SK-N-SH (cell line): ENCODE results near the gene PTPN12. TPM values are rescaled to one million over a fixed set of nuclear protein-coding genes. Genes with fewer than 3 reads are reported as not detected.

Source experiments
- CTCF ChIA-PET: fragments of 300-600, 350-600 bp; formaldehyde crosslinking; extraction: SDS; loops from one replicate; lab custom pipeline; 2021; lab: Yijun Ruan, JAX
- POLR2A ChIA-PET: fragments of 350-600 bp; sonication (Branson Sonifier 250); formaldehyde crosslinking; extraction: SDS; loops from one replicate; lab custom pipeline; 2020; ENCODE audit warnings: antibody characterized with exemption, inconsistent platforms; lab: Yijun Ruan, JAX
- DNase-seq: peaks from one replicate; pipeline ENCODE4 v3.0.0; 2012
- H2AFZ ChIP-seq: fragments of 200-600 bp; sonication (generic); 2 replicates; pipeline ENCODE4 v1.8.1; 2016; ENCODE audit warnings: antibody characterized with exemption, mild to moderate bottlenecking, low read depth
- H3F3A ChIP-seq: fragments of 200-600 bp; sonication (generic); replicated peaks from 2 replicates; pipeline ENCODE3; 2016; ENCODE audit warnings: antibody characterized with exemption, mild to moderate bottlenecking; ENCODE audit not compliant: insufficient read depth
- H3K27ac ChIP-seq, 2 experiments: fragments of 200-500 bp in 1 of 2; fragments of 200-600 bp in 1 of 2; sonication (Bioruptor generic) in 1 of 2; sonication (generic), shearing (Covaris generic) in 1 of 2; 2 replicates each; pipeline versions ENCODE4 v1.5.1 to v1.6.1; 2014 to 2016; ENCODE audit warnings: low read depth in 2 of 2, inconsistent platforms in 1 of 2, low read length in 1 of 2, mild to moderate bottlenecking in 1 of 2, mixed read lengths in 1 of 2
- H3K27me3 ChIP-seq: fragments of 200-600 bp; sonication (generic), shearing (Covaris generic); 2 replicates; pipeline ENCODE4 v1.6.1; 2016; ENCODE audit warnings: mixed run types; ENCODE audit not compliant: insufficient read depth
- H3K36me3 ChIP-seq, 2 experiments: fragments of 200-500 bp in 1 of 2; fragments of 200-600 bp in 1 of 2; sonication (Bioruptor generic) in 1 of 2; sonication (generic) in 1 of 2; replicated peaks in 1 of 2; 2 replicates each; pipeline versions ENCODE3 to v1.5.1; 2014 to 2016; ENCODE audit warnings: low read length in 1 of 2, mild to moderate bottlenecking in 1 of 2; ENCODE audit not compliant: insufficient read depth in 2 of 2, control insufficient read depth in 1 of 2
- H3K4me1 ChIP-seq, 2 experiments: fragments of 200-500 bp in 1 of 2; fragments of 200-600 bp in 1 of 2; sonication (Bioruptor generic) in 1 of 2; sonication (generic), shearing (Covaris generic) in 1 of 2; 2 replicates each; pipeline versions ENCODE4 v1.5.1 to v1.6.1; 2014 to 2016; ENCODE audit warnings: low read depth in 1 of 2, low read length in 1 of 2, mixed run types in 1 of 2; ENCODE audit not compliant: insufficient read depth in 2 of 2, control insufficient read depth in 1 of 2
- H3K4me2 ChIP-seq: fragments of 200-600 bp; sonication (generic), shearing (Covaris generic); 2 replicates; pipeline ENCODE4 v1.6.1; 2017; ENCODE audit warnings: mixed run types
- H3K4me3 ChIP-seq, 2 experiments: fragments of 200-500 bp in 1 of 2; fragments of 200-600 bp in 1 of 2; sonication (Bioruptor generic) in 1 of 2; sonication (generic), shearing (Covaris generic) in 1 of 2; 2 replicates each; pipeline versions ENCODE4 v1.5.1 to v1.8.1; 2014 to 2016; ENCODE audit warnings: low read depth in 2 of 2, inconsistent platforms in 1 of 2, low read length in 1 of 2, mild to moderate bottlenecking in 1 of 2, mixed read lengths in 1 of 2, moderate library complexity in 1 of 2
- H3K79me2 ChIP-seq: fragments of 200-600 bp; sonication (generic); 2 replicates; pipeline ENCODE4 v1.8.1; 2017; ENCODE audit warnings: mild to moderate bottlenecking; ENCODE audit not compliant: insufficient read depth
- H3K9ac ChIP-seq: fragments of 200-600 bp; sonication (generic); 2 replicates; pipeline ENCODE4 v1.6.1; 2017; ENCODE audit warnings: mixed run types
- H3K9me2 ChIP-seq: fragments of 200-600 bp; sonication (generic); 2 replicates; pipeline ENCODE4 v1.6.1; 2017; ENCODE audit warnings: mixed run types
- H3K9me3 ChIP-seq: fragments of 200-600 bp; sonication (generic); 2 replicates; pipeline ENCODE4 v1.6.1; 2017; ENCODE audit warnings: mixed run types, mild to moderate bottlenecking, moderate library complexity
- H4K20me1 ChIP-seq: fragments of 200-600 bp; sonication (generic); 2 replicates; pipeline ENCODE4 v1.6.1; 2017; ENCODE audit warnings: mild to moderate bottlenecking, mixed run types; ENCODE audit not compliant: insufficient read depth
- CHD2 ChIP-seq: fragments of 150-350 bp; IDR thresholded peaks from 2 replicates; pipeline ENCODE4 v1.6.1; 2018; ENCODE audit warnings: low read length; ENCODE audit not compliant: partially characterized antibody
- ELF1 ChIP-seq: IDR thresholded peaks from 2 replicates; pipeline ENCODE4 v1.4.0; 2012
- FOXJ3 ChIP-seq: sonication (generic); formaldehyde crosslinking; IDR thresholded peaks from 2 replicates; pipeline ENCODE4 v1.5.1; 2020; ENCODE audit warnings: mild to moderate bottlenecking, missing genetic modification reagents
- GATA2 ChIP-seq: sonication (generic); formaldehyde crosslinking; IDR thresholded peaks from 2 replicates; pipeline ENCODE4 v1.5.0; 2020; ENCODE audit warnings: mild to moderate bottlenecking, missing genetic modification reagents
- IRF3 ChIP-seq: fragments of 150-350 bp; IDR thresholded peaks from 2 replicates; pipeline ENCODE4 v1.6.1; 2016; ENCODE audit warnings: mild to moderate bottlenecking, low read depth, low read length
- JUND ChIP-seq: IDR thresholded peaks from 2 replicates; pipeline ENCODE4 v1.4.0; 2012
- MXI1 ChIP-seq: IDR thresholded peaks from 2 replicates; pipeline ENCODE4 v1.6.1; 2012; ENCODE audit warnings: mild to moderate bottlenecking, low read depth, low read length, improper control_type of control experiment
- NFIC ChIP-seq: IDR thresholded peaks from 2 replicates; pipeline ENCODE4 v1.4.0; 2012; ENCODE audit warnings: borderline replicate concordance
- NRF1 ChIP-seq: IDR thresholded peaks from 2 replicates; pipeline ENCODE4 v1.6.1; 2012; ENCODE audit warnings: low read depth, mild to moderate bottlenecking, low read length
- POLR2AphosphoS5 ChIP-seq: IDR thresholded peaks from 2 replicates; pipeline ENCODE4 v1.6.1; 2012; ENCODE audit warnings: low read depth, low read length
- RAD21 ChIP-seq: IDR thresholded peaks from 2 replicates; pipeline ENCODE4 v1.6.1; 2012; ENCODE audit warnings: mild to moderate bottlenecking, low read length
- RCOR1 ChIP-seq: fragments of 150-350 bp; IDR thresholded peaks from 2 replicates; pipeline ENCODE4 v1.6.1; 2017; ENCODE audit warnings: antibody characterized with exemption, low read length
- REST ChIP-seq: IDR thresholded peaks from 2 replicates; pipeline ENCODE4 v1.6.1; 2012; ENCODE audit warnings: mild to moderate bottlenecking, low read depth, low read length, moderate library complexity
- RFX5 ChIP-seq: IDR thresholded peaks from 2 replicates; pipeline ENCODE4 v1.6.1; 2012; ENCODE audit warnings: mild to moderate bottlenecking, improper control_type of control experiment, low read length
- RXRA ChIP-seq: IDR thresholded peaks from 2 replicates; pipeline ENCODE4 v1.4.0; 2012; ENCODE audit warnings: low read depth, mild to moderate bottlenecking, borderline replicate concordance
- SIN3A ChIP-seq: IDR thresholded peaks from 2 replicates; pipeline ENCODE4 v1.6.1; 2012; ENCODE audit warnings: low read depth, mild to moderate bottlenecking, low read length, moderate library complexity, borderline replicate concordance
- TAF1 ChIP-seq: IDR thresholded peaks from 2 replicates; pipeline ENCODE4 v1.6.1; 2012; ENCODE audit warnings: low read depth, mild to moderate bottlenecking, low read length, moderate library complexity, borderline replicate concordance
- YY1 ChIP-seq: IDR thresholded peaks from 2 replicates; pipeline ENCODE4 v1.4.0; 2012; ENCODE audit warnings: low read depth, mild to moderate bottlenecking
- WGBS: methylation state at CpG from one replicate; pipeline ENCODE4 v1.1.6; 2017; ENCODE audit warnings: low lambda C conversion rate; 5-methylcytosine and 5-hydroxymethylcytosine counted together
- polyA plus RNA-seq, 3 experiments: library from polyadenylated mRNA; depleted of rRNA; stranded (reverse); fragments of >200 nt; gene quantifications; 2 replicates each; pipeline ENCODE4 v1.2.3, GENCODE V29; 2012

The PTPN12 gene
- polyA plus RNA-seq, 1 of the 3 experiments (the other 2 are of a cell fraction): 23.3 TPM

DNA sequence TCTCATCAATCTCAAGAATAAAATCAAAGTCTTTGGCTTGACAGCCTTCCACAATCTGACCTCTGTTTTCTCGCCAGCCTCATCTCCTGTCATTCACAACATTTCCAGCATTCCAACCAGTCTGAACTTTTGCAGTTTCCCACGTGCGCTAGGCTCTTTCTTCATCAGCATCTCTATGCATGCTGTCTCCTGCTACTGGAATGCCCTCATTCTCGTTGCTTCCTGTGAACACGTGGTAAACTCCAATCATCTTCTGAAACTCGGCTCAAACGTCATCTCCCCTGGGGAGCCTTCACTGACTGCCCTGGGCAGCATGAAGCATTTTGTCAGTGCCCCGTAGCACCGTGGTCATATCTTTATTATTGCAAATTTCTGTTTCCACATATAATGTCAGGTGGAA lies 146.9 kb downstream of the PTPN12 start:
- Histone ChIP-seq H3K79me2 (peaks cover 4% of the 10 kb centered on the region; the same call in 1 of the 2 replicates), H3K4me3 (no peak overlapping the region), H3K9me2 (no peaks in the 10 kb centered on the region), H3K27ac (no peak overlapping the region), H3K4me2 (no peak overlapping the region), H3K36me3 (peaks cover 12 to 26% of the 10 kb centered on the region in 2 experiments), H3K9me3 (no peaks in the 10 kb centered on the region), H4K20me1 (no peaks in the 10 kb centered on the region), H3K27me3 (no peaks in the 10 kb centered on the region), H3K9ac (no peak overlapping the region), H2AFZ (no peak overlapping the region), H3K4me1 (0 out of 4 replicates have a peak, but pooled peaks cover 0 to 10% of the 10 kb centered on the region in 2 experiments), H3F3A (peaks cover 34% of the 10 kb centered on the region)
- TF ChIP-seq NFIC: no peak
- no peak for DNase-seq
- 88% methylated on average over 9 of the region's 9 CpGs for WGBS
- CTCF ChIA-PET: interaction anchor here (0.6 to 2.1 kb wide), 8 partner anchors 10 to 251 kb away, joined by 3 to 15 read pairs (median 4); partner anchors contain the start of gene RSBN1L
- POLR2A ChIA-PET: interaction anchor here (1.4 kb wide), 1 partner anchor 12 kb away, joined by 7 read pairs; the partner anchor contains the start of gene RSBN1L

- DNase-seq: no peak
- CTCF ChIA-PET: interaction anchor here (0.6 to 2.1 kb wide), 11 partner anchors 9 to 1370 kb away, joined by 3 to 15 read pairs (median 4); partner anchors contain the start of gene RSBN1L
- POLR2A ChIA-PET: interaction anchor here (1.4 kb wide), 1 partner anchor 11 kb away, joined by 7 read pairs; the partner anchor contains the start of gene RSBN1L
- no peaks in the 10 kb centered on the region for H3K9me2 ChIP-seq
- TF ChIP-seq RAD21 (no peak), FOXJ3 (CRISPR knock-in tag) (no peak), GATA2 (CRISPR knock-in tag) (no peak), RFX5 (no peak), TAF1 (no peak), RXRA (no peak), SIN3A (no peak), ELF1 (no peak), MXI1 (no peak), REST (no peak), RCOR1 (no peak), POLR2AphosphoS5 (no peak), NRF1 (no peak), JUND (no peak), CHD2 (no peak), IRF3 (no peak), YY1 (no peak)
- TF ChIP-seq, all 33 proteins: peak for 0
- H2AFZ ChIP-seq: no peak overlapping the region
- peaks cover 22% of the 10 kb centered on the region for H3F3A ChIP-seq
- H3K9ac ChIP-seq: no peak overlapping the region
- peaks cover 12 to 26% of the 10 kb centered on the region in 2 experiments for H3K36me3 ChIP-seq
- H3K27me3 ChIP-seq: no peaks in the 10 kb centered on the region
- H3K27ac ChIP-seq: no peak overlapping the region
- peaks cover 11% of the 10 kb centered on the region; the same call in 1 of the 2 replicates for H3K79me2 ChIP-seq
- 85% methylated on average over 5 of the region's 5 CpGs for WGBS
- no peaks in the 10 kb centered on the region for H3K9me3 ChIP-seq
- no peaks in the 10 kb centered on the region for H4K20me1 ChIP-seq
- no peak overlapping the region for H3K4me2 ChIP-seq
- no peak overlapping the region for H3K4me3 ChIP-seq
- 0 out of 4 replicates have a peak, but pooled peaks cover 0 to 10% of the 10 kb centered on the region in 2 experiments for H3K4me1 ChIP-seq
Observed at GRCh38 chr7:77685233-77685632, 148.1 kb downstream of the PTPN12 start.
